ENCODE data around the gene NQO2.
"Not testable (repeated sequence)": the region's sequence is repeated elsewhere in the genome, so short reads cannot be mapped to it uniquely, and the experiment has no call there.

The NQO2 gene

DNA sequence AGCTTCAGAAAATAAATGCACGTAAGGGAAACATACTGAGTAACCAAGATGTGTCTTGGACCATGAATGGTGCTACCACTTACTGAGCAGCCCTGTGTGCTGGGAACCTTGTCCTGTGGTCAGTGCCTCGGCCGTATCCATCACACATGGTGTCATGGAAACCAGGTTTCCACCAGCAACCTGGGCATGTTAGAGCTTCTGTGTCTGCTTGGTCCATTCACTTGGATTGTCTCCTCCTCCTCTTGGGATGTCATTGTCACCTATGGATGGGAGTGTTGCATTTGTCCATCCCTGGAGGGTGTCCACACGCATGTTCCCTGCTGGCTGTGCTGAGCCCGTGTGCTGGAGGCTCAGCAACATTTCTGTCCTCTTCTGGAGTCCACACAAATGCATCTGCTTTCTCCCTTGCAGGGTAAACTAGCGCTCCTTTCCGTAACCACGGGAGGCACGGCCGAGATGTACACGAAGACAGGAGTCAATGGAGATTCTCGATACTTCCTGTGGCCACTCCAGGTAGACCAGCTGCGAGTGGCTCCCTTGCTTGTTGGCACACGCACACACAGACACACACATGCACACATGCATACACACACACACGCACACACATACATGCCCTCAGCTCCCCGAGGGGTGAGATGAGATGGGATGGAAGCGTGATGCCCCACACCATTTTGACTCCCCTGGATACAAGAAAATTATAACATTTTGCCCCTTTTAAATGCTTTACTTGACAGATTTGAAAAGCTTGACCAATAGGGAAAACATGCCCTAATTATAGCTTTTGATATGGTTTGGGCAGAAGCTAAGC lies 17.0 kb downstream of the NQO2 start:
- no peak for DNase-seq

DNA sequence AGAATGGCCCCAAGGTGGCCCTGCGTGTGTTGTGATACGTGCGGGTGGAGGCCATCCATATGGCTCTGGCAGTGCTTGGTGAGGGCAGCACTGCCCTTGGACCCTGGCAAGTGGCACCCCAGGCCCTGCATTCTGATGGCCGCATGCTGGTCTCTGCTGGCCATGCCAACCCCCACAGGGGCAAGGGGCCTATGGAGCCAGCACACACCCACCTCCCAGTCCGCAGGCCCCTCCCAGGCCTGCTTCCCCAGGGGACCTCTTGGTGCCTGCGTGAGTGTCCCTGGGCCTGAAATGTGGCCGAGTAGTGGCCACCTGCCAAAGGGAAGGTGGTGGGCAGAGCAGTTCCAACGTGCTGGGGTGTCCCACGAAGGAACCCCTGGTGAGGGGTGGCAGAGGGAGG lies 17.6 kb downstream of the NQO2 start:
- DNase-seq, result no peak

DNA sequence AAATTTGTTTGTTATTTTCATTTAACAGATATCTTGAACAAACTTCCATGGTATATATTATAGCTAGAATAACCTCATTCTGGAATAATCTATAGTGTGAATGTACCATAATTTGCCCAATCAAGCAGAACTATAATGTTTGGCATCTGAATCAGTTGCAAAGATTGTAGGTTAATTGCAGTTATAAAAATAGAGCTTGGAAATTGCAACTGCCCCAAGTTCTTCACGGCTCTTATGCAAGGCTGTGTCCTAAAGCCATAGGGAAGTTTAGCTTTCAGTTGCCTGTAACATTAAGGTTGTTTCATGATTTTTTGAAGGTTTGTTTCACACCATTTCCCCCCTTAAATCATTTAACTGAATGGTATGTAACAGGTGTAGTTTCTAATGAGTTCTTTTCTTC lies 19.4 kb downstream of the NQO2 start:
- DNase-seq, result no peak

DNA sequence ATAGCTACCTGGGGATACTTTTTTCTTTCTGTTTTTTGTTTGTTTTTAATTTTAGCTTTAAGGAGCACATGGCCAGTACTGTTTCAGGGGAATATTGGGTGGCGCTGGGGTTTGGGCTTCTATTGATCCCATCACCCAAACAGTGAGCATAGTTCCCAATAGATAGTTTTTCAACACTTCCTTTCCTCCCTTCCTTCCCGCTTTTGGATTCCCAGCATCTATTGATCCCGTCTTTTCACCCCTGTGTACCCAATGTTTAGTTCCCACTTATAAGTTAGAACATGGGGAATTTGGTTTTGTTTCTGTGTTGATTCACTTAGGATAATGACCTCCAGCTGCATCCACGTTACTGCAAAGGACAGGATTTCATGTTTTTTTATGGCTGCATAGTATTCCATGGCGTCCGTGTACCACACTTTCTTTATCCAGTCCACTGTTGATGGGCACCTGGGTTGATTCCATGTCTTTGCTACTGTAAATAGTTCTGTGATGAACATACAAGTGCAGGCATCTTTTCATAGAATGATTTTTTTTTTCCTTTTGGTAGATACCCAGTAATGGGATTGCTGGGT lies 20.1 kb downstream of the NQO2 start:
- DNase-seq, result no peak

DNA sequence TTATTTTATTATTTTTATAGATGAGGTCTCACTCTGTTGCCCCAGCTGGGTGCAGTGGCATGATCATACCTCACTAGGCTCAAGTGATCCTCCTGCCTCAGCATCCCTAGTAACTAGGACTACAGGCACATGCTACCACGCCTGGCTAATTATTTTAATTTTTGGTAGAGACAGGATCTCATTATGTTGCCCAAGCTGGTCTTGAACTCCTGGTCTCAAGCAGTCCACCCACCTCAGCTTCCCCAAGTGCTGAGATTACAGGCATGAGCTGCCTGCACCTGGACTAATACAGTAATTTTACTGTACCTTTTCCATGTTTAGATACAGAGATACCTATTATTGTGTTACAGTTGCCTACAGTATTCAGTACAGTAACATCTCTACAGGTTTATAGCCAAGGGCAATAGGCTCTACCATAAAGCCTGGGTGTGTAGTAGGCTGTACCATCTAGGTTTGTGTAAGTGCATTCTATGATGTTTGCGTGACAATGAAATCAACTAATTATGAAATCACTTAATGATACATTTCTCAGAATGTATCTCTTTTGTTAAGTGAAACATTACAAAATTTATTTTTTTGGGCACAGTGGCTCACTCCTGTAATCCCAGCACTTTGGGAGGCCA lies 21.4 kb downstream of the NQO2 start:
- DNase-seq, result not testable (repeated sequence)

DNA sequence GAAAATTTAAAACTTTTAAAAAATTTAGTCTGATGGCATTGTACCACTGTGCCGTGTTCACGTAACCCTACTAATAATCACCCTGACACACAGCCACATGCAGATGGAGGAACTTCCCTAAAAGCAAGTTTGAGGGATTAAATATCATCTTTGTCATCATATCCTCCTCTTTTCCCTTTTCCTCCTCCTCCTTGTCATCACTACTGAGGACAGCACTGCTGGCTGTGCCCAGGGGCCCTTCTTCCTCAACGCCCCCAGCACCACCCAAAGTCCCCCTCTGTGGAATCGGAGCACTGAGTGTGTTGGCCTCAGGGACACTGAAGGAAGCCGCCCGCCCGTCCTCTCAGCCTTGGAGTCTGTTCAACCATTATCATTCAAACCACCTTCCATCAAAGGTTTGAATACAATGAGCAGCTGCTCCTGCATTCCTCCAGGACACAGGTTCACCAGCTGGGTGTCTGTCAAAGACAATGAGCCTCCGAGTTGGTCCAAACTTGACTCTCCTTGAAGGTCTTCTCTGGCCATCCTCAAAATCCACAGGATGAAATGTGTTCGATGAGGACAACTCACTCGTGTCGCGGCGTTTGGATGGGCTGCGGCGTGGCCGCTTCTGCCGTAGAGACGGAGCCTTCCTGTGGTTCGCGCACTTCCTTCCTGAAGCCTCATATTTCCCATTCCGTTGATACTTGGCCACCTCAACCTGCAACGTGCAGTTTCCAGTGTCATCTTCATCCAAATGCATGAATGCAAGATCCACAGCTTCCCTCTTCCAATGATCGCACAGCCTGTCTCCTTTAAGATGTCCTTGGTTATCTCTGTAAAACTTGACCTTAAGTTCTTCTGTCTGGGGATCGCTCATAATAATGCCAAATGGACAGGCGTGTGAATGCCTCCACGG lies 23.3 kb downstream of the NQO2 start:
- no peak for DNase-seq

DNA sequence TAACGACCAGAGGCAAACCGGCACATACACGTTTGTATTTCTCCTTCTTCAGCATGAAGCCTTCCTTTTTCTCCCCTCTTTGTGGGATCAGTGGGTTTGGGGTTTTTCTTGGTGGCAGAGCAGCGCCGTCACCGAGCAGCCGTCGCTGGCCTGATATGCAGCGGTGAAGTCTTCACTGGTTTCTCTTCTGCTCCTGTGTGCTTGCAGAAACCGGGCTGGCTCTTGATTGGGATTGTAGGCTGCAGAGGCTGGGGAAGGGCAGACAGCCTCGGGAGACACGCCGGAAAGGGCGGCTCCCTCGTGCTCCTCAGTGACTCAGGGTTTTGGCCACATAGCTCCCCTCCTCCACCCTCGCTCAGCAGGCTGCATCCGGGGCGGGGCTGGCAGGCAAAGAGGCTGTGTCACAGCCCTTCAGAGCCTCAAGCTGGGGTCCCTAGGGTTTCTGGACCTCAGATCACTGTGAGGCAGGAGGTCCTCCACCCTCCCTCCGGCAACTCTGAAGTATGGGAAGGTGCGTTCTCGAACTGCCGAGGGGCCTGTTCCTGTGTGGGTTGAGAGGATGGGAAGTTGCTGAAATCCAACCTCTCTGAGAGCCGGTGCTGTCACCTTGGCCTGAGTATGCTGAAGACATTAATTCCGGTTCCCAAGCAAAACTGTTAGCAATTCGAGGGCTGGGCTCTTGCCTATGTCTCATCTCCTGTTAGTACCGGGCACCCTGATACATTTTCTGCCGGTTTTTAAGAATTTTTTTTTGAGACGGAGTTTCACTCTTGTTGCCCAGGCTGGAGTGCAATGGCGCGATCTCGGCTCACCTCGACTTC lies 24.2 kb downstream of the NQO2 start:
- DNase-seq, result no peak

DNA sequence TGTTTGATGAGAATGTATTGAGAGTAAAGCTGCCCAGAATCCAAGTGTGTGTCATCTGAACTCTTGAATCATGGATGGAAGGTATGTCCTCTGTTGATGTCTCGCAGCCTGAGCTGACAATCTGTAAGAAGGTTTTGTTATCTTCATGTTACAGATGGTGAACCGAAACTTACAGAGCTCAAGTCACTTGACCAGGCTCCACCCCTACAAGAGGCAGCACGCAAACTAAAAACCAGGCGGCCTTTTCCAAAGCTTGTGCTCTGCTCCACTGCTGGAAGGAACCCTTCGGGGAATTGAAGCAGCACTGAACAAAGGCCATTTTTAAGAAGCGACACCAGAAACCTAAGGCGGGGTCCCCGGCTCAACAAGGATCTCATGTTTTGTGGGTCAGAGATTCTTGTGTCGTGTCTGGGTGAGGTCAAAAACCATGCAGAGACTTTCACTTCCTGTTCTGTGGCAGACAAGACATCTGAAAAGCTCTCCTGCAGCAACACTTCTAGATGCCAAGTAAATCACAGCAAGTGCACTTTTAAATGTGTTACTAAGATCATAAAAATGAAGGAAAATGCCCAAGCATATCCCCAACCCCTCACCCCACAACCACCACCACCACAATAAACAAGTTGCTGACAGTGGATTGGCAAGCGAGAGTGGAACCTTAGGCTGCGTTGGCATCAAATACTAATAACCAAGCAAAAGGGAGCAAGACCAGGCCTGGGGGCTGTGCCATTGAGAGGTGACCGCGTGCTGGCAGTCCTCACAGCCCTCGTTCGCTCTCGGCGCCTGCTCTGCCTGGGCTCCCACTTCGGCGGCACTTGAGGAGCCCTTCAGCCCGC lies 27.3 kb downstream of the NQO2 start:
- no peak for DNase-seq

DNA sequence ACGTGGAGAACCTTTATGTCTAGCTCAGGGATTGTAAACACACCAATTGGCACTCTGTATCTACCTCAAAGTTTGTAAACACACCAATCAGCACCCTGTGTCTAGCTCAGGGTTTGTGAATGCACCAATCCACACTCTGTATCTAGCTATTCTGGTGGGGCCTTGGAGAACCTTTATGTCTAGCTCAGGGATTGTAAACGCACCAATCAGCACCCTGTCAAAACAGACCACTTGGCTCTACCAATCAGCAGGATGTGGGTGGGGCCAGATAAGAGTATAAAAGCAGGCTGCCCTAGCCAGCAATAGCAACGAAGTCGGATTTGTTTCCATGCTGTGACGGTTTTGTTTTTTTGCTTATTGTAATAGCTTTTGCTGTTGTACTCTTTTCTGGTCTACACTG lies 28.5 kb downstream of the NQO2 start:
- DNase-seq, result not testable (repeated sequence)

DNA sequence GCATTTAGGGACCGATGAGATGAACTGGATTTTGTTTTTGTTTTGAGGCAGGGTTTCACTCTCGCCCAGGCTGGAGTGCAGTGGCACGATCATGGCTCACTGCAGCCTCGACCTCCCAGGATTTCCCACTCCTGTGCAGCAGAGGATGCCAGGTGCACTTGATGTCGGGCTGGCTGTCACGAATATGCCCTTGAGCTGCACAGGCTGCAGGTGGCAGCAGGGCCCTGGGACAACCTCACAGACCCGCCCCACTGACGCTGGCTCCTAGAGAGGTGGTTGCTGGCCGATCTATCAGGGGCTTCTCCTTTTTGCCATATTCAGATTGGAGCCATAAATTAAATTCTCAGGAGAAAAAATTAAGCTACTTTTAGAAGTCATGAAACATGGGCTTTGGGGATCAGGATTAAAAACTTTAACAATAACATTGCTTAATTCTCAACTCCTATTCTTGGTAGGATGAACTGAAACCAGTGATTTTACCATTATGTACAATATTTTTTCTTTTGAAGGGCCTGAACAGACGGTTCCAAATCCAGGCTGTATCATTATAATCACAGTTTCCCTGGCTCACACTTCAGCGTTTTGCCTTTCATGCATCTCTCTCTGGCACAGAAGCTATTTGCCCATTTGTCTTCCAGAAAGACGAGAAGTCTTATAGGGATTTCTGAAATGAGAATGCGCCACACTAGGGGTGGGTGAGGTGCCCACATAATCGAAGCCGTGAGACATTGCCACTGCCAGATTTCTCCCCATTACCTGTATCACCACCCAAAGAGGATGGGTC lies 32.4 kb downstream of the NQO2 start:
- DNase-seq, result peak in 1 of 2 experiments; percentile 45

DNA sequence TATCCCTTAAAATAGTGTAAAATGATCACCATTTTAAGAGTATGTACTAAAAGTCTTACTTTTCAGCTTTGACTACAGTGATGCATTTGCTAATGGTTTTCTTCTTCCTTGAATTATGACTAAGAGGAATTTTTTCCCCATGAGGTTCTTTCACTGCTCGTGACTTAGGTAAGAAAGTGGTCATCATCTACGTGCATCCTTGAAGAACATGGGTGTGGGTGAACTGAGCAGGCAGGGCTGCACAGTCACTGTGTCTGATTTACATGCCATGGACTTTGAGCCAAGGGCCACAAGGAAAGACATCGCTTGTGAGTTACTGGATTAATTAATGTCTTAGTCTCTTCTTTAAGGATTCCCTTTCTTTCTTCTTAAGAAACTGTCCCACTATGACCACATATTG lies 33.3 kb downstream of the NQO2 start:
- no peak for DNase-seq

DNA sequence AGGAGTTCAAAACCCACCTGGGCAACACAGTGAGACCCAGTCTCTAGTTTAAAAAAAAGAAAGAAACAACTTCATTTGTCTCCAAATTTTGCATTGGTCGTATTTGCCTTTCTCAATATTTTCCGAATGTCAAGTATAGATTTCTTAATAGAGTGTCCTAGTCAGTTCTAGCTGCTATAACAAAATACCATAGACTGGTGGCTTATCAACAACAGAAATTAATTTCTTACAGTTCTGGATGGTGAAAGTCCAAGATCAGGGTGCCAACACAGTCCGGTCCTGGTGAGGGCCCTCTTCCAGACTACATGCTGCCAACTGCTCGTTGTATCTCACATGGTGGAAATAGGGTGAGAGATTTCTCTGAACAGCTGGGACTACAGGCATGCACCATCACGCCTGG lies 34.0 kb downstream of the NQO2 start:
- no peak for DNase-seq

DNA sequence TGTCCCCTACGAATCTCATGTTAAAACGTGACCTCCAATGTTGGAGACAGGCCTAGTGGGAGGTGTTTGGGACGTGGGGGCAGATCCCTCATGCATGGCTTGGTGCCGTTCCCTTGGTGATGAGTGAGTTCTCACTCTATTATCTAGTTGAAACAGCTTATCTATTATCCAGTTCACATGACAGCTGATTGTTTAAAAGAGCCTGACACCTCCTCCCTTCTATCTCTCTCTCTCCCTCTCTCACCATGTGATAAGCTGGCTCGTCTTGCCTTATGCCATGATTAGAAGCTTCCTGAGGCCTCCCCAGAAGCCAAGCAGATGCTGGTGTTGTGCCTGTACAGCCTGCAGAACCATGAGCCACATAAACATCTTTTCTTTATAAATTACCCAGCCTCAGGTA lies 35.7 kb downstream of the NQO2 start:
- DNase-seq, result no peak

DNA sequence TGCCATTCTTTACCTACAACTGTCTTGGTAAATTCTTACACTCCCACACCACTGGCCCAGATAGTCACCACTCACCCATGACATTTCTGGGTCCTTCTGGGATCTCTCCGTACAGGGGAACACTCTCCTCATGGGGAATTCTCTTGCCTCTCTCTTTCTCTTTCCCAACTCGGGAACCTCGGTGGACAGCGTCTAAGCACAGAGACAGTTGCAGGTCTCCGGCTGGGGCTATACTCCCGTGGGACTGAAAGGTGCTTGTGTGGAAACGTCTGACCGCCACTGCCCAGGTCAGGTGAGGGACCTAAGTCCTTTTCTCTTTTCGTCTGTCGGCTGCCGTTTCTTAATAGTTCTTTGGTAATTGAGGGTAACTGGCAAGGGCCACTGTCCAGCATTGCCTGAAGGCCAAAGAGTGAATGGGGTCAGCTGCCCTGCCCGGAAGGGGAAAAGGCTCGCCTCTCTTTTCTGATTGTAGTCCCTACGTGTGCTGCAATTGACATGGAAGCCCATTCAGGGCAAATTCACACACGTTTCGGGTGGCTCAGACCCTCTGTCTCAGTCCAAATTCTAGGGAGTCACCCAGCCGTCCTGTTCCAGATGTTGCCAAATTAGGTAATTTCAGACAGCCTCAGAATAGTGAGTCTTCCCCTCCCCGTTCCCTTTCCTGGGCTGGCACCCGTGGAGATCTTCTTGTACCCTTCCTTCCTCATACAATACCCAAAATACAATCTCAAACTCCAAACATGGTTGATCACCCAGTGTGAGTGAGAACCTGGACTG lies 37.4 kb downstream of the NQO2 start:
- DNase-seq, result no peak

DNA sequence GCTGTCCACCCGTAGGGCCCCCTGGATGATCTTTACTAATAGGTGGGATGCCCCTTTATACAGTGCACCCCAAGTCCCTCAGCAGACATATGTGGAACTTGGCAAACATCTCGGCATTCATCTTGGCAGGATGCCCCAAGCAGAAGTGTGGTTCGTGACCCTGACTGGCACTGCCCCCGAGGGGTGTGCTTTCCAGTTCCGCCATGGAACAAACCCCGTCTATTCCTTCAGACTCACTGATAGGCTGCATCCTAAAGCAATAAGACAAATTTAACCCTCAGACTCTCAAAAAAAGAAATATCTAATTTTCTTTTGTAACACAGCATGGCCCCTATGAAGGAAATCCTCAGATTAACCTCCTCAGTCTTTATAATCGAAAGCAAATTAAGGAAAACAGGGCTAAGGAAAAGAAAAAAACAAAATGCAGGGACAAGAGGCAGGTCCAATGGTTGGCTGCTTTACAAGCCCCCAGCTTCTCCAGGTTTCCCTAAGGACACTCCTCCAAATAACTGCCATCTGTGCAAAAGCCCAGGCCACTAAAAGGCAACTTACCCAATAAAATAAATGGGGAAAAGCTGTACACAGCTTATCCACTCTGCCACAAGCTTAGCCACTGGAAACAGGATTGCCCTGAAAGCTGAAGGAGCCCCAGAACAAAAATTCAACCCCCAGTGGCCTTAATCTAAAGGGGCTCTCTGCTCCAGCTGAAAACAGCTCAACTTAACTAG lies 38.1 kb downstream of the NQO2 start:
- DNase-seq, result peak; percentile 55 to 80

DNA sequence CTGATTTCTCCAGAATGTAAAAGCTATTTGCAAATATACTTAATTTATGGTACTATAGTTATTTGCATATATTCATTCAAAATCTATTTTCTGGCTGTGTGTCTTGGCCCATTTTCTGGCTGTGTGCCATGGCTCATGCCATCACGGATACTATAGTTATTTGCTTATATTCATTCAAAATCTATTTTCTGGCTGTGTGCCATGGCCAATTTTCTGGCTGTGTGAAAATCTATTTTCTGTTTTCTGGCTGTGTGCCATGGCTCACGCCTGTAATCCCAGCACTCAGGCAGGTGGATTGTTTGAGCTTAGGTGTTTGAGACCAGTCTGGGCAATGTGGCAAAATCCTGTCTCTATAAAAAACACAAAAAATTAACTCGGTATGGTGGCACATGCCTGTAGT lies 39.7 kb downstream of the NQO2 start:
- DNase-seq, result peak in 1 of 2 experiments; percentile 20

DNA sequence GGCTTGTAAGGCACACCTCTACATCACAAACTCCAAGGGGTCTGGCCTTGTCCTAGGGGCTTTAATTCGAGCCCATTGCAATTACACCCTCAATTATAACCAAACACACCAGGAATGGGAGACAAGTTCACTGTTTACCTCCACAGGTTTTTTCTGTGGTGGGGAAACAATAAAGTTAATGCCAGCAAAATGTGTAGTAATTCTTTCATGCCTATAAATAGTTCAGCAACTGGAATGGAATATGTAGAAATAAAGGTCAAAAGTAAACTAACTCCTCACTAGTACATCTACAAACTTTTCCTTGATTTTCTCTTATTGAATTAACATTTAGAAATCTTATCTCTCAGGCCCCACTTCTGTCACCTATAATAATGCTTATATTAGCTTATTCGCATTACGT lies 41.5 kb downstream of the NQO2 start:
- DNase-seq, result no peak

DNA sequence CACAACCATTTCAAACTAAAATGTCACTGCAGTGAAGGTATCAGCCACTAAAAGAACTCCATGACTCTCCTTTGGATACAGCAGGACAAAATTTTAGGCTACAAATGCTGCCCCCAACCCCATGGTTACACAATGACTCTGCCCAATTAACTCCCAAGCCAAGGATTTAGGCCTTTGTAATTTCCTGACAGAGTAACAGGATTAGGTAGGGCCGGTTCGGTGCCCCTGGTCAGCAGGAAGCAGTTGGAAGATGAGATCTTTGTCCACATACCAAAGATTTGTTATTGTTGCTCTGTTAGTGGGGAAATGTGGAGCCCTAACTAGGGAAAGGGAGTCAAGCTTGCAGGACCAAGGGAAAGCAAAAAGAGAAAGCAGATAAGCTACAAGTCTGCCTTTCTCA lies 41.9 kb downstream of the NQO2 start:
- no peak for DNase-seq

DNA sequence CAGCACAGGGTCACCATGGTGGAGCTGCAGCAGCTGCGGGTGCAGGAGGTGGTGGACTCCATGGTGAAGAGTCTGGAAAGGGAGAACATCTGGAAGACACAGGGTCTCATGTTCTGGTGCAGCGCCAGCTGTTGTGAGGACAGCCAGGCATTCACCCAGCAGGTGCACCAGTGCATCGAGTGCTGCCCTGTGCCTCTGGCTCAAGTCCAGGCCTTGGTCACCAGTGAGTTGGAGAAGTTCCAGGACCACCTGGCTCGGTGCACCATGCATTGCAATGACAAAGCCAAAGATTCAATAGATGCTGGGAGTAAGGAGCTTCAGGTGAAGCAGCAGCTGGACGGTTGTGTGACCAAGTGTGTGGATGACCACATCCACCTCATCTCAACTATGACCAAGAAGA lies 45.7 kb downstream of the NQO2 start:
- DNase-seq, result peak in 1 of 2 experiments; percentile 21
